ENCODE data around the gene CYP26A1.

CYP26A1 gene

DNA sequence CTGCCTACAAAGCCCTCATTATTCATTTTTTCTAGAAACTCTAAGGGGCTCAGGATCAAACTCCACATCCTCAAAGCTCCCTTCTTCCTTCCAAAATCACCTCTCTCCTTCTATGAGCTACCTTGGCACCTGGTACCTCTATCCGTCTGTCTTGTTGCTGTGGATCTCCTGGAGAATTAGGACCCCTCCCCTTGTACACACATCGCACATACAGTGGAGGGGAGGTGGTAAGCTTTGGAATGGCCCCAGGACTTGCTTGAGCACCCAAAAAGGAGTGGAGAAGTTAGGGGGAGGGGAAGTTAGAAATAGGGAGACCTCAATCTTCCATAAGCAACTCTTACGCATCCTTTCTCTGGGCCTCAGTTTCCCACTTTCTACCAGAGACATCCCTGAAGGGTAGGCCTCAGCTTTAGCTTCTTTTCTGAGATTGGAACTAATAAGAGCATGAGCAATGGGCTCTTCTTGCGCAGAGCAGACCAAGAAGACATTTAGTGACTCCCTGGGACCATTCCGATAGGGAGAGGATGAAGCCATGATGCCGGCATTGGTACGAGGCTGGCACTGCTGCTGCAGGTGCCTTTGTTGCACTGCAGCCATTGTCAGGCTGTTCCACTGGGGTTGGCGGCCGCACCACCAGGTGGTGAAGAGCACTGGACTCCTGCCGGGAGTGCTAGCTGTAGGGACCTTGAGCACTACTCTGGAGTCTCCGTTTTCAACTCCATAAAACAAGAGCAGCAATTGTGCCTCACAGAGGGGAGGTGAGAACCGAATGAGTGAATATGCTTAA, 8.6 kb upstream of the CYP26A1 start:
- DNase-seq (ENCODE audit: low spot score), result no peak

- DNase-seq (ENCODE audit: low spot score), result no peak
Measured at GRCh38 chr10:93065675-93066543, 7.8 kb upstream of the CYP26A1 start.

DNA sequence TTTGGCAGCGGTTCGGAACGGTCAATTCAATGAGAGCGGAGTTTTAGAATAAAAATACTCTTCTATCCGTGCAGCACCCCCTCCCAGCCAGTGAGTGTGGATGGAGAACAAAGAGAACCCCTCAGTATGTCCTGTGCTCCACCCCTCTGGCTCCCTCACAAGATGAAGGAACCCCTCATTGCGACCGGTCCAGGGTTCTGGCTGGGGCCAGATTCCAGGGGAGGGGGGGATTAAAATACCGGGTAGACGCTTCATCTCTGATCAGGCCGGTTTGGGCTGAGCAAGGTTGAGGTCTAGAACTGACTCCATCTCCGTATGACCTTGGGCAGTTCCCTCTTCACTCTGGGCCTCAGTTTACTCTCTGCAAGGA, 7.2 kb upstream of the CYP26A1 start:
- DNase-seq (ENCODE audit: low spot score), result no peak

GRCh38 chr10:93067443-93068365, 6.0 kb upstream of the CYP26A1 start:
- DNase-seq (ENCODE audit: low spot score), result no peak

DNA sequence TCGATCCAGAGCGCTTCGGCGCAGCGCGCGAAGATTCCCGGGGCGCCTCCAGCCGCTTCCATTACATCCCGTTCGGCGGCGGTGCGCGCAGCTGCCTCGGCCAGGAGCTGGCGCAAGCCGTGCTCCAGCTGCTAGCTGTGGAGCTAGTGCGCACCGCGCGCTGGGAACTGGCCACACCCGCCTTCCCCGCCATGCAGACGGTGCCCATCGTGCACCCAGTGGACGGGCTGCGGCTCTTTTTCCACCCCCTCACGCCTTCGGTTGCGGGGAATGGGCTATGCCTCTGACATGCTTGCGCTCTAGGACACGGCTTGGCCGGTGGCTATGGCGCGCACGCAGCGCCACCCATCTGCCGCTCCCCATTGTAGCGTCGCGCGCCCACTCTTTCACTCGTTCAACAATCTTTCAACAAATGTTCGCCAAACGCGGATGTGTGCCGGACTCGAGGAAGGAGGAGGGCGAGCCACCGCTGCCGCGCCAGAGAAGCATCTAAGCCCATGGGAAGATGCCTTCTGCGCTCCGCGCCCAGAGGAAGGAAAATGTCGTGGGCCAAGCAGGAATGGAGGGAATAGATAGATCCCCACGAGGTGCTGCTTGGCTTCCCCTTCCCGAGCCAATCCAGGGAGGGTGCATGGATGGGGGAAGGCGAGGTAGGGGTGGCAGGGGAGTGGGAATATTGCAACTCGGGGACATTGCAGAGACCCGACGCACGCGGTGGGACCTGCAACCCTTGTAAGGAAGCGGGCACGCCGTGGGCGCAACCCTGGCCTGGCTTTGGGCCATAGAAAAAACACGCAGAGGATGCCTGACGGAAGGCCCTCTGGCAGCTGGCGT, 5.1 kb upstream of the CYP26A1 start:
- peak; percentile 61 for DNase-seq (ENCODE audit: low spot score)

GRCh38 chr10:93069245-93069561, 4.5 kb upstream of the CYP26A1 start:
- no peak for DNase-seq (ENCODE audit: low spot score)

DNA sequence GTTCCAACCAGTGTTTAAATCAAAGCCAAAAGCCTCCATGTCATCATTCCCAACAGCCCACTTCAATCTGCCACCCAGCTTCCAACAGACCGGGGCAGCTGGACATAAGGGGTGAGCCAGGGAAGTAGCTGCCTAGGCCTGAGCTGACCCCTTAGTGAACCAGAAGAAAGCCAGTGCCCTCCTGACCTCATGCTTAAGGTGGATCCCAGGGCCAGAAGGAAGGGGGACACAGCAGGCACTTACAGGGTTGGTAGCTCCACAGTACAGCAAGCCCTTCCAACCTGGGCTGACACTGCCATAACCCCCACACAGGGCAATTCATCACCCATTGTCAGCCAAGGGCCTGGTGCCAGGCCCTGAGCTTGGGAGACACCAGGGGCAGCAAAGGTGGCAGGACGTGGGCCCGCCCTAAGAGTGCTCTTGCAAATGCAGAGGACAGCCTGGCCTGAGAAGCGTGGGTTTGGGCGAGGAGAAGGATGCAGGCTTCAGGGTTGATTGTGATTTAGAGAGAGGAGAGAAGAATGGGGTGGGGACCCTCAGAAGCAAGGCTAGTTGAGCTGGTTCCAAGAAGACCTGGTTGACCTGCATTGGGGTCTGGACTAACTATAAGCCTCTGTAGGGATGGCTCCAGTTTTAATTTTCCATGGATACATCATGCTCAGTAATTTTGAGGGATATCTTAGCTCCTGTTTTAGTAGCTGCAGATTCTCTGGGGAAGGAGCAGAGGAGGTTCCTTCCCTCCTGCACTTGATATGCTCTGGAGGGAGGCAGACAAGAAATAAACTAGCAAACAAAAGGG, 3.1 kb upstream of the CYP26A1 start:
- DNase-seq (ENCODE audit: low spot score), result no peak

GRCh38 chr10:93071177-93071472, 2.6 kb upstream of the CYP26A1 start:
- DNase-seq (ENCODE audit: low spot score), result no peak

- peak; percentile 39 for DNase-seq (ENCODE audit: low spot score)
Measured at GRCh38 chr10:93071674-93072224, 1.9 kb upstream of the CYP26A1 start.

GRCh38 chr10:93072225-93072712, 1.4 kb upstream of the CYP26A1 start:
- no peak for DNase-seq (ENCODE audit: low spot score)

- DNase-seq (ENCODE audit: low spot score), result no peak
Measured at GRCh38 chr10:93072713-93073538, 767 bp upstream of the CYP26A1 start.

- DNase-seq (ENCODE audit: low spot score), result peak; percentile 54
Measured at GRCh38 chr10:93074147-93074596, 479 bp downstream of the CYP26A1 start.

GRCh38 chr10:93074597-93075368, 1.1 kb downstream of the CYP26A1 start:
- no peak for DNase-seq (ENCODE audit: low spot score)

GRCh38 chr10:93075369-93076221, 1.9 kb downstream of the CYP26A1 start:
- no peak for DNase-seq (ENCODE audit: low spot score)

DNA sequence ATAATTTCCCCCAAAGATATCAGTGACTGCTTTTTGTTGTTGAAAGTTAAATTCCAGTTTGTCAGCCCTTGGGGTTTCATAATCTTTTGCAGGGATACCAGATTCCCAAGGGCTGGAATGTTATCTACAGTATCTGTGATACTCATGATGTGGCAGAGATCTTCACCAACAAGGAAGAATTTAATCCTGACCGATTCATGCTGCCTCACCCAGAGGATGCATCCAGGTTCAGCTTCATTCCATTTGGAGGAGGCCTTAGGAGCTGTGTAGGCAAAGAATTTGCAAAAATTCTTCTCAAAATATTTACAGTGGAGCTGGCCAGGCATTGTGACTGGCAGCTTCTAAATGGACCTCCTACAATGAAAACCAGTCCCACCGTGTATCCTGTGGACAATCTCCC, 3.2 kb downstream of the CYP26A1 start:
- DNase-seq (ENCODE audit: low spot score), result no peak

DNA sequence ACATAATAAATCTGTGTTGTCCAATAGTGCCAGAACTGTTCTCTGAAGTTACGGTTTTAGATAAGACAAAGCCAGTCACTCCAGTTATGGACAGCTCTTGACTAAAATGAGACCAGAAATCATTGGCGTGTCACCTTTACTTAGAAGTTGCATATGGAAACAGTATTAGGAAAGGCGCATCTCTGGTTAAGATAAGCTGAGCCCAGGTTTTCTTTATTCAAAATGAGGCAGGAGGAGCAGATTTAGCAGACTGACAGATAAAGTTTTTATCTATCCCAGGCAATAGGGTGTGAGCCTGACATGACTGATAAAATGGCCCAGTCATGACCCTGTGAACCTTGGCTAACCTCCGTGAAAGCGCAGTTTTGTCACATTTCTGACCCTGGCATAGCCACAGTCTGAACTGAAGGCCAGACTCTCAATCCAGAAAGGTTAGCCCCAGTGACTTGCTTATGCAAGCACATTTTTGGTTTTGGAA, 4.2 kb downstream of the CYP26A1 start:
- no peak for DNase-seq (ENCODE audit: low spot score)

GRCh38 chr10:93079663-93080349, 6.1 kb downstream of the CYP26A1 start:
- DNase-seq (ENCODE audit: low spot score), result no peak
